SKM-1 treated with dmso at 0.1 percent for 144 hours (cell line): ENCODE data around the gene OTOP2.
"Not testable (repeated sequence)": the region's sequence is repeated elsewhere in the genome, so short reads cannot be mapped to it uniquely, and the experiment has no call there.

Experiments
- DNase-seq: peaks from one replicate; lab custom pipeline; 2025; ENCODE audit not compliant: unreplicated experiment; lab: John Stamatoyannopoulos, UW

Gene OTOP2

DNA sequence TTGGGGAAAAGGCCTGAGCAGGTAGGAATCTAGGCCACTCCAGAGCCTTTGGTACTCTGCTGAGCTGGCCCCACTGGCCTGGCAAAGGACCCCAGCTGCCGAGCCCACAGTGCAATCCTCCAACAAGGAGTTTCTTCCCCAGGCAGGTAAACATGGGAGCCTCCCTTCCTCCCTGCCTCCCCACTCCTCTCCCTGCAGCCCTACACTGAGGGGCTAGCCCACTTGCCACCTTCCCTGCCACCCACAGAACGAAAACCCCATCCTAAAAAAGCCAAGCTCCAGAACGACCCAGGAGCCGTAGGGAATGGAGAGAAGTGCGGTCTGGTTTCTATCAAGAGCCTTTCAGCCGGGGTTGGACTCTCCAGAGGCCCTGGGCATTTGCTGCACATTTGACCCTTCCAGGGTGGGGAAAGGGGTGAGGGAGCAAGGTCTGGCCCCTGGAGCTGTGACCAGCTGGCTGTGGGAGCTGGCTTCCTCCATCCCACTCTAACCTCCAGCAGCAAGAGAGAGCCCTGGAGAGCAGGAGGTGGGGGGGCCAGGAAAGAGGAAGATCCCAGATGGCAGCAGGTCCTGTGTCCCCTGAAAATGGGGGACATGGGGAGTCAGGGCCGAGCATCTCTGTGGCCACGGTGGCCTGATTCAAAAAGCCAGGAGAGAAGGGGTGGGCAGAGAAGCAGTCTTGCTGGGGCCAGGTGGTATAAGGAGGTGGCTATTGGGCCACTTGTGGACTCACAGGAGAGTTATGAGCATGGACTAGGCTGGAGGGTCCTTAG, 47.2 kb downstream of the OTOP2 start:
- no peak for DNase-seq

DNA sequence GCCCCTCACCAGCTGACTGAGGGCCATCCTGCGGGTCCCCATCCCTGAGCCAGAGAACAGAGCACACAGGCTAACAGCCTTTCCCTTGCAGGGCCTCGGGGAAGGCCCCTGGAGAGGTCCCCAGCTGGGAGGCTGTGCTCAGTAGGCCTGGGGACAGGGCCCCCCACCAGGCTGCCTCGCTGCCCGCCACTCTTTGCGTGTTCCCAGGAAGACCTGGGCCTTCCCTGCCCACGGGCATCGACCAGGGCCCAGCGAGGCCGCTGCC, 47.7 kb downstream of the OTOP2 start:
- DNase-seq = no peak

DNA sequence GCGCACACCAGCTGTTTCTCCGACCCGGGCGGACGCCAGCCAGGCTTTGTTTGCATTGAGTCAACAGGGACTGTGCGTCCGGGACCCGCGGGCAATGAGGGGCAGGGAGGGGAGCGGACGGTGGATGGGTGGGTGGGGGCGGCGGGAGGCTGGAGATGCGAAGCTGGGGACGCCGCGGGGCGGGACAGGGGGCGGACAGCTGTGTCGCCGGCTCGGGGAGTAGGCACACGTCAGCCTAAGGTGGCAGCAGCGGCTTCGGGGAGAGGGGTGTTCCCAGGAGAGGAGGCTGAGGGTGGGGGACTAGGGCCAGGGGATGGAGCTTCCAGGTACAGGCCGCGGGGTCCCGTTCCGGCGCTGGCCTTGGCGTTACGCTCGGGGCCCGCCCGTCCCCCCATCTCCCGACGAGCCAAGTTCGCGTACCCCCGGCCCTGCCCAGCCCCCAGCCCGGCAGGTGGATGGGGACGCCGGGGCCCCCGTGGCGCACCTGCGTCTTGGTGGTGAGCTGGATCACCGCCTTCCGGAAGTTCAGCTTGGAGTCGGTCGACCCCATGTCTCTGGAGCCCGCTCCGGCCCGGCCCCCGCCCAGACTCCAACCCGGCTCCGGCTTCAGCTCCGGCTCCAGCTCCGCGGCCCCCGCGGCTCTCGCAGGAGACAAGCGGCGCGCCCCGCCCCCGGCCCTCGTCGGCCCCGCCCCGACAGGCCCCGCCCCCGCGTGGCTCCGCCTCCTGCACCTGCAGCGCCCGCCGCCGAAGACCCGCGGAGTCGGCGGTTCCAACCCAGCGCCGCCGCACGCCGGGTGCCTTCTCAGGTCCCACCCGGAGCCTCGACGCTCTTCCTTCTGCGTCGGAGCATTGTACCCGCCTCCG, 48.3 kb downstream of the OTOP2 start, which contains the start of gene HID1:
HID1 (minus strand) TSS at position 653 of the 866 bp plus-strand sequence; CDS start at position 550, 103 bp downstream.
- no peak for DNase-seq

DNA sequence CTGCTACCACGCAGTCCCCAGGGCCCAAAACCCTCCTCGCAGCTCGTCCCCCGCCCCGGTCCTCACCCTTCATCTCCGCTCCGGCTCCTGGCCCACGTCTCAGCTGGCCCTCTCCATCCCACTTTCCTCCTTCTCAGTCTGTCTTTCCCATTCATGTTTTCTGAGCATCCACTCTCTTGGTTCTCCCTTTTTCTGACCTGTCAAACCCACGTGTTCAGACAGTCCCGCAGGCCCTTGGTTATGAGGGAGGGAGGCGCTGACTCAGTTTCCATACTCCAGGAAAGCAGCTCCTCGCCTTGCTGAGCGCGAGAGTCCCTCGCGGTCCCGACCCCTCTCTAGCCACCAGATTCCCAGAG, 48.9 kb downstream of the OTOP2 start:
- no peak for DNase-seq

DNA sequence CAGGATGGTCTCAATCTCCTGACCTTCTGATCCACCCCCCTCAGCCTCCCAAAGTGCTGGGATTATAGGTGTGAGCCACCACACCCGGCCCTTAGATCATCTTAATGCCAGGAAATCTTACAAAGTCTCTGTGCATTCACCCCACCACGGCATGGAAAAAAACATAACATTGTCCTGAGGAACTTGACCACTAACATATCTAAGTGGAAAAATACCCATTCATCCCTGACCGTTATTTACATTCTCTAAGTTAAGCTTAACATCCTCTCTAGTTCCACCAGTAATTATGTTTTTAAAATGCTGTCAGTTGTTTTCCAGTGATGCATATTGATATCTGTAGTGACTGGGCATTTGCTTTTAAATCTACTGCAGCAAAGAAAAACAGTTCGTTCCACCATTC, 51.9 kb downstream of the OTOP2 start:
- DNase-seq = no peak

DNA sequence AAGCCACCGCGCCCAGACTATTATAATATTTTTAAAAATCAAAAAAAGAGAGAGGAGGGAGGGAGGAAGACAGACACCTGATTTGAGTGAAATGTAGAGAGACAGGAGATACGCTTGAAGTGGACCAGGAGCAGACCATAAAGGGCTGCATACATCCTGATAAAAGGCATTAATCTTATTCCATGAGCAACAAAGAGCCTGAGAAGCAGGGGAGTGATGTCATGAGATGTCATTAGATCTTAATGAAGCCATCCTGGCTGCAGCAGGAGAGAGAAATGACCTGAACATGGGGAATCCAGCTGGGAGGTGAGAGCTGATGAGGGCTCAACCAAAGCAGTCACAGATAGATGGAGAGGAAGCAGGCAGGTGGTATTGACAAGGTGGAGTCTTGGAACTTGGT, 53.7 kb downstream of the OTOP2 start:
- no peak for DNase-seq

DNA sequence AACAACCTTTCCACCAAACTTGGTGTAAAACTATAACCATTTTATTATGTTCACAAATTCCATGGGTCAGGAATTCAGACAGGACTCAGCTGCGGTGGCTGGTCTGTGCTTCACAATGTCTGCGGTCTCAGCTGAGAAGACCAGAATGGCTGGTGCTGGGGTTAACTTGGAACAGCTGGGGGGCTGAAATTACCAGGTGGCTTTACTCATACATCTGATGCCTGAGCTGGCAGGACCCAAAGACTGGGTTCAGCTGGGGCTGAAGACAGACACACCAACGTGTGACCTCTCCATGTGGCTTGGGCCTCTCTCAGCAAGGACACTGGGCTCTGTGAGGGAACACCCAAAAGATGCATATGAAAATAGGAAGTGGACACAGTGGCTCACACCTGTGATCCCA, 54.2 kb downstream of the OTOP2 start:
- no peak for DNase-seq

DNA sequence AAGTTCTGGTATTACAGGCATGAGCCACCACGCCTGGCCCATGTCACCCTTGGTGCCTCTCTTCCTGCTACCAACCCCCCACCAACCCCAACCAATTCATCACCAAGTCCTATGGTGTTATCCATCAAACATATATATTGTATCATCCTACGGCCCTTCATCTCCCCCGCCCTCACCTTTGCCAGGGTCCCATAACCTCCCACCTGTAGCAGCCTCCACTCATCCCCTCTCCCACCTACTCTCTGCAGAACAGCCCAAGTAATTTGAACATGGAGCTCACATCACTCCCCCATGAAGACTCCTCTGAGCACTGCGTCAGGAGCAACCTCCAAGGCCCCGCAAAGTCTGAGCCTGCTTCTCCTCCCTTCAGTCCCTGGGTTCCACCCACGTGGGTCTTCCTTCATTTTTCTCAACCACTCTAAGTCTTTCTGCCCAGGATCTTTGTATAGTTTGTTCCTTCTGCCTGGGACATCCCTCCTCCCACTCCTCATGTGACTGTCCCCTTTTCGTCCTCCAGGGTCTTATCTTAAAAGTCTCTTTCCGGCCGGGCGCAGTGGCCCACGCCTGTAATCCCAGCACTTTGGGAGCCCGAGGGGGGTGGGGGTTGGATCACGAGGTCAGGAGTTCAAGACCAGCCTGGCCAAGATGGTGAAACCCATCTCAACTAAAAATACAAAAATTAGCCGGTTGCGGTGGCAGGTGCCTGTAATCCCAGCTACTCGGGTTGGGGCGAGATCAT, 55.5 kb downstream of the OTOP2 start:
- DNase-seq = no peak

DNA sequence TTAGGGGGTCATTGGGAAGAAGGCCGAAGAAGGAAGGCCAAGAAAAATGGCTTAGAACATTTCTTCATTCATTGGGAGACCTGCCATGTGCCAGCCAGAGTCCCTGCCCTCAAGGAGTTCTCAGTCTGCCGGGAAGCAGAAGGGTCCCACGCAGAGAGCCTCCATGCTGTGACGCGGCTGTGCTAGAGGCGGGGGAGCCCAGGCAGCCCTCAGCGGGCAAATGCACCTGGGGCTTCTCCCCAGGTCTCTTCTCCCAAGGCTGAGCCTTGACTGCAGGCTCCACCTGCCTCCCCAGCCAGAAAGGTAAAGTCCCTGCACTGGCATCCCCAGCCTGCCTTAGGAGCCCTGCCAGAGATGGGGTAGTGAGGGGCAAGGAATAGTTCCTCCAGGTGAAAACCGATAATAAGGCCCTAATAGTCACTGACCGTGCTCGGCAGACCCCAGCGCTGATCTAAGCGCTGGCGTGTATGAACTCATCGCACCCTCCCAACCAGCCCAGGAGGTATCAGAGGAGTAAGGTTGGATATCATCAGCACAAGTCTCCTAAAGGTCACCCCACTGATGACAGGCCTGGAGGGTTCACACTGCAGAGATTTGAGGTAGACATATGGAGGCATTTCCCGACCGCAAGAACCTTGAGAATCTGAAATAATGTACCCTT, 57.4 kb downstream of the OTOP2 start:
- no peak for DNase-seq

DNA sequence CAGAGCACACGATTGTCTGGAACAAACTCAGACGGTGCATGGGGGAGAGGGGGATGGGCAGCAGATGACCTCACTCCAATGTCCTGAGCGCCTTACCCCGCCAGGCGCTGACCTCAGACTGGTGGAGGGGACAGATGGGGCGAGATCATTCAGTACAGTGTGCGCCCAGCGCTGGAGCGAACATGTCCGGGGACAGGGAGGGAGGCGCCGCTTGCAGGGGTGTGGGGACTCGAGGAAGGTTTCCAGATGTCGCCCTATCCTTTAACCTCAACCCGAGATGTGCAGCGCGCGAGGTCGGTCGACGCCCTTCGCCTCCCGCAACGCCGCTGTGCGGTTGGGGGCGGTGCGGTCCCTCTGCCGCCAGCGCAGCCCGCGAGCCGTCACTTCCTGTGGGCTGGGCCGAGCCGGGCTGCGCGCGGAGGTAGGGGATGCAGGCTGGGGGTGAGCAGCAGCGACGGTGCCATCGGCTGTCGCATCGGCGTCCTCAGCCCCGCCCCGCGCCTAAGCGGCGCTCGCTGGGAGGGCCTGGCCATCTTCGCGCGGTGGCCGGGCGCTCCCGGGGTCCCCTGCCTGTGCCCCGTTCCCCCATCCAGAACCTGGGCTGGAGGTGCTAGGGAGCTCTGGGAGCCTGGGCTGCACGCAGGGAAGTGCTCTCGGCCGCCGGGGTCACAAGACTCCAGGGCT, 58.0 kb downstream of the OTOP2 start:
- peak; percentile 43 for DNase-seq

DNA sequence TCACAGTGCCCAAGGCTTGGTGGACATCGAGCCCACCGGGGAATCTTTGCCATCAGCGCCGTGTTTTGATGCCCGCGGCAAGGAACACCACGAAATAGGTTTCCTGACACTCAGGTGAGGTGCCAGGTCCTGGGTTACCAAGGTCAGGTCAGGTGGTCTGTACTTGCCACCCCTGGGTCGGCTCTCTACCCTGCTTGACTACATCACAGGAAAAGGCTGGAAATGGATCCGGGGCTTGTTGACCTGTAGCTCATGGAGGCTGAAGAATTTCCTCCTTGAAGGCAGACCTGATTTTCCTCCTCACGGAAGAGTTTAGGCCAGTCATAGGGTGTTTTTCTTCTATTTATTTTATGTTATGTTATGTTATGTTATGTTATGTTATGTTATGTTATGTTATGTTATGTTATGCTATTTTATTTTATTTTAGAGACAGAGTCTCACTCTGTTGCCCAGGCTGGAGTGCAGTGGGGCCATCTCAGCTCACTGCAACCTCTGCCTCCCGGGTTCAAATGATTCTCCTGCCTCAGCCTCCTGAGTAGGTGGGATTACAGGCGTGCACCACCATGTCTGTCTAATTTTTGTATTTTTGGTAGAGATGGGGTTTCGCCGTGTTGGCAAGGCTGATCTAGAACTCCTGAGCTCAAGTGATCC, 58.7 kb downstream of the OTOP2 start:
- not testable (repeated sequence) for DNase-seq
